IPS DF 6.9 (cell line): ENCODE results near the gene NRG3.

Experiments used
- DNase-seq: peaks from one replicate; pipeline ENCODE4 v3.0.0-alpha.2; 2013; ENCODE audit warnings: low read depth, low spot score
- H3K27ac ChIP-seq: one replicate; pipeline ENCODE4 v1.5.1; 2013; ENCODE audit warnings: low read length, control low read depth
- H3K27me3 ChIP-seq: 2 replicates; pipeline ENCODE4 v1.6.1; 2013; ENCODE audit warnings: mild to moderate bottlenecking, low read length; ENCODE audit not compliant: control insufficient read depth, insufficient read depth
- H3K36me3 ChIP-seq: 2 replicates; pipeline ENCODE4 v1.6.1; 2013; ENCODE audit warnings: low read length; ENCODE audit not compliant: control insufficient read depth, insufficient read depth
- H3K4me1 ChIP-seq: 2 replicates; pipeline ENCODE4 v1.6.1; 2013; ENCODE audit warnings: low read length; ENCODE audit not compliant: control insufficient read depth, insufficient read depth
- H3K4me3 ChIP-seq: 2 replicates; pipeline ENCODE4 v1.5.1; 2013; ENCODE audit warnings: mild to moderate bottlenecking, low read length
- H3K9me3 ChIP-seq: 2 replicates; pipeline ENCODE4 v1.6.1; 2013; ENCODE audit warnings: low read length, inconsistent platforms; ENCODE audit not compliant: control insufficient read depth, insufficient read depth
- WGBS: extraction: QIAGEN DNeasy Blood & Tissue Kit; methylation state at CpG from one replicate; pipeline ENCODE4 v1.1.7; 2013; ENCODE audit warnings: mixed read lengths, missing lambda C conversion rate; ENCODE audit not compliant: insufficient read length, insufficient coverage; 5-methylcytosine and 5-hydroxymethylcytosine counted together

NRG3 gene

DNA sequence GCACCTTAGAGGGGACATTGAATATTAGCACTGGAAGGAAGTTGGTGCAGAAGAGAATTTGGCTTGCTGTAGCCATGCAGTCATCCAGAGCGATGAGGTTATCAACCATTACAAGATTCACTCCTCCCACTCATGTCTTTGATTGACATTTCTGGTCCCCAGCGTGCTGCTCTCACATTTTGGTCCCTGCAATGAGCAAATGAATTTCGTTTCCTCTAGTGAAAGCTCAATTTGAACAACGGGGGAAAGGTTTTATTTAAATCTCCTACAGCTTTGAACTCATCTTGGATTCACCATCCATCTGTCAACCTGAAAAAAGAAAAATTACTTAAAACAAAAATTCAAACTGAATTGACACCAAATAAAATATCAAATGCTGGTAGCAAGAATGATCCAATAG lies 975.2 kb downstream of the NRG3 start:
- H3K9me3 ChIP-seq = no peaks in the 10 kb centered on the region
- DNase-seq = no peak
- no peaks in the 10 kb centered on the region for H3K27me3 ChIP-seq
- H3K27ac ChIP-seq = no peak overlapping the region
- no peaks in the 10 kb centered on the region for H3K4me1 ChIP-seq
- H3K36me3 ChIP-seq = no peaks in the 10 kb centered on the region
- WGBS = no CpG with 5 or more reads among the region's 4 CpGs
- no peak overlapping the region for H3K4me3 ChIP-seq

DNA sequence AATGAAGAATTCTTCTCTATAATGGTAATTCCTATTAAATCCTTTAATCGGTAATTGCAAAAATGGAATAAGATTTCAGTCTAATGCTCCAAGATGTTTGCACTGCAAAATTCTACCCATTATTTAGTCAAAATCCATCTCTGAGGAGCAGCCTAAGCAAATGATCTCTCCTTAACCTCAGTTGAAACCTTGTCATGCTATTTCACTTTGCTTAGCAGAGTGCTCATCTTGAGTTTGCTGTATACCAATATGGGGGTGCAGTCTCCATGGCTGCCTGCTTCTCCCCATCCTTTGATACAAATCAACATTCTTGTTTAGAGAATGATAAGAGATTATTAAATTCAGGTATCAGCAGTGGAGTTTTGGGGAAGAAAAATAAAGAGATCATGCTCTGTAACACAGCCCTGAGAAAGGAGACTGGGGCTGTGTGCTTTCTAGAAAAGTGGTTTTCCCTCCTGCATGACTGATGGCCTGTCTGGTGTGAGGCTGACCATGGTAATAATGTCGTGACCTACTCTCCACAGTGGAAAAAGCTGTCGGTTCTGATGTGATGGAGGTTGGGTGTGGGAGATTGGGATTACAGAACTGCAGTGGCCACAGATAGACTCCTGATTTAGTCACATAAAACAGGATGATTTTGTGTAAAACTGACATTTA lies 982.1 kb downstream of the NRG3 start:
- no CpG with 5 or more reads among the region's 3 CpGs for WGBS
- no peak for DNase-seq
- H3K27me3 ChIP-seq = no peaks in the 10 kb centered on the region
- H3K9me3 ChIP-seq = no peaks in the 10 kb centered on the region
- no peak overlapping the region for H3K4me3 ChIP-seq
- H3K4me1 ChIP-seq = no peaks in the 10 kb centered on the region
- H3K27ac ChIP-seq = no peak overlapping the region
- no peaks in the 10 kb centered on the region for H3K36me3 ChIP-seq

DNA sequence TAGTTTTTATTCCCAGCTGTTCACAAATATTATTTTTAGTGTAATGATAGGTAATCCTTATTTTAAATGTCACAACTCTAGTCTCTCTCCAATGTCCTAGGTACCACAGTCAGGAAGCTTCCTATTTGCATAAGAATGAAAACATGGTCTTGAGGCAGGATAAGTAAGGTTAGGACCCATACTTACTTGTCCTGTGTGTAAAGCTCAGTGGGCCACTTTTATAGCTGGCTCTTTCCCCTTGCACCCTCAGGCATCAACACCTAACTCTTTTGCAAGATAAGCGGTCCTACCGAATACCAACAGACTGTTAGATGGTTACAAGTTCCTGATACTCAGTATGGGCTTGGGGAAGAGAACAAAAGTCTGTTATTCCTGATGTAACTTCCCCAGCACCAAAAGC lies 986.9 kb downstream of the NRG3 start:
- no peak overlapping the region for H3K27ac ChIP-seq
- no peaks in the 10 kb centered on the region for H3K36me3 ChIP-seq
- no peaks in the 10 kb centered on the region for H3K4me1 ChIP-seq
- no peaks in the 10 kb centered on the region for H3K9me3 ChIP-seq
- no CpG with 5 or more reads among the region's 2 CpGs for WGBS
- no peak overlapping the region for H3K4me3 ChIP-seq
- H3K27me3 ChIP-seq = no peaks in the 10 kb centered on the region
- no peak for DNase-seq

DNA sequence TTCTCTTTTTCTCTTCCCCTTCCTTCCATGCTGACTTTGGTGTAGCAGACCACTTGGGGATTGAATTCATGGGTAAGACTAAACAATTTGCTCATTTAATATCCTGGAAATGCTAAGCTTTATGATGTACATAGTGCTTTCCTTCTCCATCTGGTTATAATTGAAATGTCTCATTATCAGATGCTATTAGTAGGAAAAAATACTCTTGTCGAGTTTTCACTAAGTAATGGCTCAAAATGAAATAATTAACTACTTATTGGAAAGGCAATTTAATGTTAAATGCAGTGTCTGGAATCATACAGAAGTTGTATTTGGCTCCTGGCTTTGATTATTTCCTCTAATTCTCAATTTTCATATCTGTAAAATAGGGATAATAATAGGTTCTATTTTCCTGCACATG lies 990.4 kb downstream of the NRG3 start:
- no CpG with 5 or more reads among the region's 1 CpG for WGBS
- Histone ChIP-seq H3K27ac (no peak overlapping the region), H3K9me3 (no peaks in the 10 kb centered on the region), H3K4me3 (no peak overlapping the region), H3K4me1 (no peaks in the 10 kb centered on the region), H3K36me3 (no peaks in the 10 kb centered on the region), H3K27me3 (no peaks in the 10 kb centered on the region)
- no peak for DNase-seq

DNA sequence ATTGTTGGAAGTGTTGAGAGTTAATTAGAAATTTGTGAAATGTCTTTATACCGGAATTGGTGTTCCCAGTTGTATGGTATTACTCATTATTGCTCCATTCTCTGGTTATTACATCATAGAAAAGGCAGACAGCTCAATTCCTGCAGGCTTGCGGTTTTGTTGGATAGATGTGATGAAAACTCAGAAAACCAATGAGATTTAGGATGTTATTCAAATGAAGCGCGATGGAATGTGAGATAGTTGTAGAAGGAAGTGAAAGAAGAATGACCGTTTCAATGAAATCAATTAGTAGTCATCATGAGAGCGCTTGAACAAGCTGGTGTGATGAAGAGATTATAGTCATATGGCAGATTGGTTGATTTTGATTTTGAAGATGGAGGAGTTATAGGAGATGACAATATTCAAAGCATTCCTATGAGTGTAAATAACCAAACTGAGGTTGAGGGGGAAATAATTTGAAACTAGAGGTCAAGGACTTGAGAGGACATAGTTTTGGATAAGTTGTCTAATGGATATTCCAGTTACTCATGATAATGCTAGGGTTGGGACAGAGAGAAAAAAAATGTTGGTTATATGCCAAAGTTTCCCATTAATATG lies 991.5 kb downstream of the NRG3 start:
- Histone ChIP-seq H3K27me3 (no peaks in the 10 kb centered on the region), H3K27ac (no peak overlapping the region)

DNA sequence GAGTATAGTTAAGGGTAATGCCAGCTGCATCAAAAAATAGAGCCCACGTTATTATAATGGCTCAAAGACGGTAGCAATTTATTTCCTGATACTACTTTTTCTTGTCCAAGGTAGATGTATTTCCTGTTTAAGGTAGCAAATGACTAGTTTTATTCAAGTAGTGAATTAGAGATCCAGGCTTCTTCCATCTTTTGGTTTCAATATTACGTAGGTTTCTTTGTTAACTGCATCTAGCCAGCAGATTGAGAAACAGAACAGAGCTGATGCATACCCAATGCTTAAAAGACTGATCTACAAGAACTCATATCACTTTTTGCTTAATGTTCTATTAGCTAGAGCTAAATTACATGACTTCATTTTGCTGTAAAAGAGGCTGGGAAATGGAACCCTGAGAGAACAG lies 992.1 kb downstream of the NRG3 start:
- no peak overlapping the region for H3K4me3 ChIP-seq
- no peaks in the 10 kb centered on the region for H3K27me3 ChIP-seq
- H3K36me3 ChIP-seq = no peaks in the 10 kb centered on the region
- no peak overlapping the region for H3K27ac ChIP-seq
- no peaks in the 10 kb centered on the region for H3K4me1 ChIP-seq
- H3K9me3 ChIP-seq = no peaks in the 10 kb centered on the region
- WGBS = no CpG with 5 or more reads among the region's 3 CpGs
- no peak for DNase-seq

More for the DNA sequence above, 991.5 kb downstream of the NRG3 start:
- DNase-seq = no peak
- no peaks in the 10 kb centered on the region for H3K4me1 ChIP-seq
- H3K4me3 ChIP-seq = no peak overlapping the region
- no peaks in the 10 kb centered on the region for H3K9me3 ChIP-seq
- no peaks in the 10 kb centered on the region for H3K36me3 ChIP-seq
- WGBS = 98% methylated on average over 5 of the region's 6 CpGs

DNA sequence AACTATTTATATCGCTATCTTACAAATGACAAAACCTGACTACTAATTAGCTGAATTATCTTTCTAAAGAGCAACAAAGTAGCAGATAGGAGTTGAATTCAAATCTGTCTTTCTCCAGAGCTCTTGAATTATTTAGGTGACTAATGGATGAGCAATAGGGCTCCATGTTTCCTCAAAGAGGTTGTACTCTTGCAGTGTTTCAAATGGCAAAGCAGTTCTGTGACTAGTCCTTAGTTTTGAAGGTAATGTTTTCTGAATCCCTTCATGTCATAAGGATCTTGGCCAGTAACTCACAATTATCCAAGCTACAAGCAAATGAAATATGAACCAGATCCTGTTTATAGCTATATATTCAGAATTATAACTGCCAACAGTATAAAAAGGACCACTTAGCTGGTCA lies 999.7 kb downstream of the NRG3 start:
- WGBS = no CpG with 5 or more reads among the region's 1 CpG
- Histone ChIP-seq H3K27ac (no peak overlapping the region), H3K4me3 (no peak overlapping the region), H3K36me3 (no peaks in the 10 kb centered on the region), H3K4me1 (no peaks in the 10 kb centered on the region), H3K27me3 (no peaks in the 10 kb centered on the region), H3K9me3 (no peaks in the 10 kb centered on the region)
- DNase-seq = no peak

DNA sequence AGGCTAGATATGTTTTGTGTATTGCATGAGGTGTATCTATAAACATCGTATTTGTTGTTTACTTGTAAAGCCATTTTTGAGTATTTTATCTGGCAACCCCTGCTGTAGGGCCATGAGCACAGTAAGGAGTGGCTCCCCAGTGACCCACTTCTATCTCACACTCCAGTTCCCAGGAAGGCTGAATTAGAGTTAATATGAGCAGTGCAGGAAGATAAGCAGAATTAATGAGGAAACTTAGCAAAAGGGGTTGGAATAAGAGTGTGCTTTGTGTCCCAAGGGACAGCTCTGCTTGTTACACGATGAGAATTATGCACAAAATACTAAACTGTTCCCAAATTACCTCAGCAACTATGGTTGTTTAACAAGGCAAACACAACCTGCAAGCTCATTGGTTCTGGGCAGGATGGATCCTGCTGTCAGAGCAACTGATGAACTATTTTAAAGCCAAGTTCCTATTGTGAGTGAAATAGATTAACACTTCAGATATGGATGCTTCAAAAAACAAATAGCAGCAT lies 1005.8 kb downstream of the NRG3 start:
- Histone ChIP-seq H3K27ac (no peak overlapping the region), H3K4me1 (no peaks in the 10 kb centered on the region), H3K27me3 (no peaks in the 10 kb centered on the region), H3K4me3 (no peak overlapping the region), H3K36me3 (no peaks in the 10 kb centered on the region), H3K9me3 (no peaks in the 10 kb centered on the region)
- WGBS = no CpG with 5 or more reads among the region's 2 CpGs
- no peak for DNase-seq

DNA sequence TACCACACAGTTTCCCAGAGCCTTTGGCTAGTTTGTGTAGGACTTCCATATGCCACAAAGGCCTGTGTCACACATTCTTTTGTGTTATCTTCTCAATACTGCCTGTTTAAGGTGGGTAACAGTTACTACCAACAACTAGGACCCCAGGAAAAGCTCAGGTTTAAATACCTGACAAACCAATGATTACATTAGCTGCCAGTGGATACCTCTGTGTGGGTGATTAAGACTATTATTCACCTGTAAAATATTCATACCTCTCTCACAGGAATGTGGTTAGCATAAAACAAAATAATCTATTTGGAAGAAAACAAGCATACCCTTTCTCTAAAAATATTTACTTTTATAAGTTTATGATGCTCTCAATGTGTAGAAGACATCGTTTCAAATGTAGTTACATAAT lies 1007.7 kb downstream of the NRG3 start:
- no peaks in the 10 kb centered on the region for H3K4me1 ChIP-seq
- H3K9me3 ChIP-seq = no peaks in the 10 kb centered on the region
- no peak for DNase-seq
- no peak overlapping the region for H3K27ac ChIP-seq
- no peaks in the 10 kb centered on the region for H3K27me3 ChIP-seq
- no CpG with 5 or more reads among the region's 1 CpG for WGBS
- H3K36me3 ChIP-seq = no peaks in the 10 kb centered on the region
- H3K4me3 ChIP-seq = no peak overlapping the region

DNA sequence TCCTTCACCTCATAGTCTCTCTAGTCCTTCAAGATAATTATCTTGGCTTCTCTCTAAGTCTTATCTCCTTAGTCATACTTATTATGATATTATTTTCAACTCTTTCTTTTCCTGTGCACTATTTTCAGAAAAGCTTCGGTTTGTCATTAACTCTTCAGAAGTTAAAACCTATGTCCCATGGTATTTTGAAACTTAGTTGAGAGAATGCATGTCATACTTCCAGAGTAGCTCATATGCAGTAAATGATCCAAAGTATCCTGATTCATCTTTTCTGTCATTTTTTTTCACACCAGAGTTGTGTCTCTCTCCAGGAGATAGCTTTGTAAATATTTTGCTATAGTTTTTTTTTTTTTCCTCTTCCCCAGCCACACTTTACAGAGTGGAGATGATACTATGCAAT lies 1008.6 kb downstream of the NRG3 start:
- Histone ChIP-seq H3K36me3 (no peaks in the 10 kb centered on the region), H3K27ac (no peak overlapping the region), H3K4me1 (no peaks in the 10 kb centered on the region), H3K27me3 (no peaks in the 10 kb centered on the region), H3K9me3 (no peaks in the 10 kb centered on the region), H3K4me3 (no peak overlapping the region)
- no CpG with 5 or more reads among the region's 1 CpG for WGBS
- no peak for DNase-seq

DNA sequence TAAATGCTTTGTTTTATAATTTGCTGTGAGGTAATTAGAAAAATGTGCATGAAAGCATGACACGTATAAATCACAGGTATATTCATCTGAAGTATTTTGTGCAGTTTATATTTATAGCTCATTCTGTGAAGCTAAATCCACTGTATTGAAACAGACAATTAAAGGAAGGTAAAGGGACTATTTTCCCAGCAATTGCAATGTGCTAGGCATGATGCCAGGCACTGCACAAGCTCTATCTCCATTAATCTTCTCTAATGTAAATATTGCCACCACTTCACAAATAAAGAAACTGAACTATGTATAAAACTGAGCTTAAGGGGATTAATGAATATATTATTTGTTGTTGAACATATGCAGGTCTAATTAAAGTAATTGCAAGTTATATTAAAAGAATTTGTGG lies 1012.5 kb downstream of the NRG3 start:
- H3K4me1 ChIP-seq = no peaks in the 10 kb centered on the region
- H3K4me3 ChIP-seq = no peak overlapping the region
- no peak overlapping the region for H3K27ac ChIP-seq
- H3K27me3 ChIP-seq = no peaks in the 10 kb centered on the region
- no peaks in the 10 kb centered on the region for H3K36me3 ChIP-seq
- H3K9me3 ChIP-seq = no peaks in the 10 kb centered on the region
- WGBS = no CpG with 5 or more reads among the region's 1 CpG
- no peak for DNase-seq
